Stimulated activated CD4-positive, alpha-beta T cell treated with anti-CD3 and anti-CD28 coated beads, Interleukin-4, amount 100 ng/mL, for 48 hours (primary cell): ENCODE results near the gene ANXA6.
"Not testable (repeated sequence)": the region's sequence is repeated elsewhere in the genome, so short reads cannot be mapped to it uniquely, and the experiment has no call there.

ENCODE experiments used
- DNase-seq, 2 donors: peaks; one replicate each; pipeline ENCODE4 v3.0.0-alpha.2; 2020; ENCODE audit warnings: low read depth in 2 of 2

ANXA6 gene

DNA sequence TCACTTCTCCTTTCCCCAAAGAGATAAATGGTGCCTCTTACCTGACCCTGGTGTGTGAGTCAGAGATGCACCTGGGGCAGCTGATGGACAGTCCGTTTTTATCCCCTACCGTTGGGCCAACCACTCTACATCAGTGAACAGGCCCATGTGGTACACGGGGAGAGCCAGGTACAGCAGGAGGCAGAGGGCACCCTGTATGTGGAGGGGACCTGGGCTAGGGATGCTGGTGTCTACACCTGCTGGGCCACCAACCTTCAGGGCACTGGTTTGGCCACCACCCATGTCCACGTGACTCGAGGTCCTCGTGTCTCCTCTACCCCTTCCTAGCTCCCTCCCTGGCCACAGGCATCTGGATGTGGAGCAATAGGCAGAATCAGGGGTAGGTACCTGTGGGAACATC is 22.7 kb upstream of the ANXA6 start:
- no peak for DNase-seq

GRCh38 chr5:151179489-151179840 is 21.9 kb upstream of the ANXA6 start:
- no peak for DNase-seq

DNA sequence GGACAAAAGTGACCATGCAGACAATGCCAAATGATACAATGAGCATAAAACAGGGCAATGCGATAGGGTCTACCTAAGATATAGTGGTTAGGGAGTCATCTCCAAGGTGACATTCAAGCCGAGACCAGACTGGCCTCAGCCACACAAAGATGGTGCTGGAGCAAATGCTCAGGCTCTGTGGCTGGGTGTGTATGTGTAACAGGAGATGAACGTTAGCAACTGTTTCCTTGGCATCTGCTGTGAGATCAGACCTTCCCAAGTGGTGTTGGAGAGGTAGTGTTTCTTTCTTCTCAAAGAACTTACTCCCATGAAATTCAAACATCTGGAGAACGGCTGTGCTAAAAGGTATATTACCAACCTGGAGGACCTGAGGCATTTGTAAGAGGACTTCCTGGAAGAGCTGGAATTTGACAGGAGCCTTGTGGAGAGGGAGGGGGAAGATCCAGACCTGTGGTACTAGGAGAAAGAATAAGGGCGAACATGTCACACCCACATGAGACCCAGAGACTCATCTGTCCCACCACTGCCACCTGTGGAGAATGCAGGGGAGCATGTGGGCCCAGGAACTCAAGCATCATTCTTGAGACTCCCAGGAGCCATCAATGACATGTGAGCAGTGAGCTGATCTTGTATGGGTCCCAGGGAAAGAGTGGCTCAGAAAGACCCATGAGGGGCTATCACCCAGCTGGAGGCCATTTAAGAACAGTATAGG is 21.4 kb upstream of the ANXA6 start:
- no peak for DNase-seq

GRCh38 chr5:151178372-151178771 is 20.8 kb upstream of the ANXA6 start:
- no peak for DNase-seq

- not testable (repeated sequence) for DNase-seq
Measured at GRCh38 chr5:151176268-151176667, 18.7 kb upstream of the ANXA6 start.

- DNase-seq = no peak
Measured at GRCh38 chr5:151174612-151175101, 17.1 kb upstream of the ANXA6 start.

DNA sequence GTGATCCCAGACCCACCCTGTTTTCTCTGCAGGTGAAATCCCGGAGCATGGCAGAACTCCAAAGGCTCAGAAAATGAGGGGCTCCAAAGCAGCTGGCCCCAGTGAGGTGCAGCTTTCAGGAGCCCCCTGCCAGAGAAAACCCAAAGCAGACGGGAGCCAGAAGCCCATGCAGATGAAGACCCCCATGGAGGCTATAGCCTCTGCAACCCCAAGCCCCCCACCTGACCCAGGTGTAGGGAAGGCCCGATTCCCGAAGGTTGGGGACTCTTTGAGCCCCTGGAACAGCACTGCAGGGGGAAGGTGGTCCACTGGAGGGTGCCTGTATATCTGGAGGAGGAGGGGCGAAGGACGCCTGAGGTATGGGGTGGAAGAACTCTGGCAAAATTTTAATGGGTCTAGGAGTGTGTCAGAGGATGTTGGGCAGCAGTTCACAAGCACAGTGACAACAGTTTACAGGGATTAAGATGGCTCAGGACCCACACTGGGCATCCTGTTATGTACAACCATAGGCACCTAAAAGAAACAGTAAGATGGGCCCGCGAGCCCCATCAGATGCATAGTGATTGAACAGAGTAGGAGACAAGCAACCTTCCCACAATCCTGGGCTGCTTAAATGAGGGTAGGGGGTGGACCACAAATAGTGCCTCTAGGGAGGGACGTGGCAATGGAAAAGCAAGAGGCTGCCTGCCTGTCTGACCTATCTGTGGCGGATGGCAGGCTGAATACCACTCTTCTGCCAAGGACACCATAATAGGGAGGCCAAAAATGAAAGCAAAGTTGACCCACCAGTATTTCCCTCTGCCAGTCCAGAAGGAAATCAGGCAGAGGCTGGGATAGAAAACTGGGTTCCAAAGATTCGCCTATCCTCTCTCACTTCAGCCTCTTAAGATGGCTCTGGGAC is 16.4 kb upstream of the ANXA6 start:
- DNase-seq = no peak

DNA sequence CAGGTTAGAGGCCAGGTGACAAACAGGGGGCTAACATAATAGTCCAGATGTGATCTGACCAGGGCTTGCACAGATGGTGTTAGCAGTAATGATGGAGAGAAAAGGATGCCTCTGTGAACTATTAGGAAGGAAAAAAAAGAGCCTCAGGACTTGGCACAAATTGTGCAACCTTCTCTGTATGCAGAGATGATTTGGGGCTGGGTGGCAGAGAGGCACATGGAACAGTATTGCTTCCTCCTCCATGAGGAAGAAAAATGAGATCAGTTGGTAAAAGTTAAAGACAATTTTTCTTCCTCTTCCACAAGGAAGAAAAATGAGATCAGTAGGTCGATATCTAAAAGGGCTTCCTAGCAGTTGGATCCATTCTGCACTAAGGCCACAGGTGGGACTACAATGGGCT is 13.9 kb upstream of the ANXA6 start:
- DNase-seq = no peak

- no peak for DNase-seq
Measured at GRCh38 chr5:151168602-151169344, 11.2 kb upstream of the ANXA6 start.

DNA sequence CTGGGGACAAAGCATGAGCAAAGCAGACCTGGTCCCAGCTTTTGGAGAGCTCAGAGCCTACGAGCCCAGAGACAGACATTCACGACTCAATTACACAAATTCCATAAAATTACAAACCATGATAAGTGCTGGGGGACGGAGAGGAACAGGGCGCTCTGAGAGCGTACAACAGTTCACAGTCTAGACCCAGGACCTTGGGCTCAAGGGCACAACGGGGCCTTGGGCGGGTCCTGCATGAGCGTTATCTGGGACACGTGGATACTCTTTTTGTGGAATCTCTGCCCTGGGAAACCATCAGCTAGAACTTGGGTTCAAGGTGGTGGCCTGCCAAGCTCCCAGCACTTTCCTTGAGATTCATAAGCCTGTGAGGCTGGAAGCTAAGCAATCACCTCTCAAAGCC is 9.4 kb upstream of the ANXA6 start:
- no peak for DNase-seq

GRCh38 chr5:151164687-151165392 is 7.3 kb upstream of the ANXA6 start:
- DNase-seq = peak; percentile 62 to 71

GRCh38 chr5:151162776-151163175 is 5.2 kb upstream of the ANXA6 start:
- DNase-seq = no peak

- DNase-seq = no peak
Measured at GRCh38 chr5:151159649-151160373, 2.2 kb upstream of the ANXA6 start.

DNA sequence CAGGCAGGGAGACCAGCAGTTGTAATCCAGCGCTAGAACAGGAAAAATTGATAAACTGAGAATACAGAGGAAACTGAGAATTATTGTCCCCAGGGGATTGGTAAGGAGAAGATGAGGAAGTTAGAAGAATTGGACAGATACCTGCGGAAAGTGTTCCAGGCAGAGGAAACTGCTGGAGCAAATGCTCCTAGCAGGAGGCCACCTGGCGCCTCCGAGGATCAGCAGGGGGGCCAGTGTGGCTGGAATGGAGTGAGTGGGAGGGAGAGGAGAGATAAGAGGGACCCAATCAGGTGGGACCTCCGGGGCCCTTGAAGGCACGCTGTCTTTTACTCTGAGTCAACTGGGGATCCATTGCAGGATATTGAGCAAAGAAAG is 695 bp upstream of the ANXA6 start:
- no peak for DNase-seq

GRCh38 chr5:151156507-151157420 is 815 bp downstream of the ANXA6 start:
- DNase-seq = no peak

DNA sequence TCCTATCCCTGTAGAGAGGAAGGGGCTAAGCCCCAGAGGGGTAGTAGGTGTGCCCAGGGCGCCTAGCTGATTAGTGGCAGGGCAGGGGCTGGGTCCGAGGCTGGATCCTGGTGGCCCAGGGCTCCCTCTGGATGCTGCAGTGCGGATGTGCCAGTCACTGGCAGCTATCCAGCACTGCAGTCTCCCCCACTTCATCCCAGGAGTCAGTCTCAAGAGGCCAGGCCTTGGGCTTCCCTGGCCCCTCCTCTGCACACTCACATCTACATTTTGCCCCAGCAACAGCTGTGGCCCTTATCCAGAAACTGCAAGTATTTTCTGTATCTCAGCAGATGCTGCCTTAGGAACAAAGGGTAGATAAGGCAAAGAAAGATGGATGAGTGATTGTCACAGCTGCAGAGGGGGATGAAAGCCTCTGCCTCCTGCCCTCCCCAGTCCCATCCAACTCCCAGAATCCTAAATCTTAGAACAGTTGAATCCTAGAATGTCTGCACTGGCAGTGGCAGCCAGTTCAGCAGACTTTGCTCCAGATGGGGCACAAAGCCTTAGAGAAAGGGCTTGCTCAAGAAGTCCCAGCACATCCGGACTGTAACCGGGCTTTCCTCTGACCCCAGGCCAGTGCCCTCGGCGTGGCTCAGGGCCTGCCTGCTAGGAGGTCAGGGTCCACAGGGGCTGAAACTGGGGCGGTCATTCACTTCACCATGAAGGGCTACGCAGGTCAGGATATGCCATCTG is 1.6 kb downstream of the ANXA6 start:
- no peak for DNase-seq

DNA sequence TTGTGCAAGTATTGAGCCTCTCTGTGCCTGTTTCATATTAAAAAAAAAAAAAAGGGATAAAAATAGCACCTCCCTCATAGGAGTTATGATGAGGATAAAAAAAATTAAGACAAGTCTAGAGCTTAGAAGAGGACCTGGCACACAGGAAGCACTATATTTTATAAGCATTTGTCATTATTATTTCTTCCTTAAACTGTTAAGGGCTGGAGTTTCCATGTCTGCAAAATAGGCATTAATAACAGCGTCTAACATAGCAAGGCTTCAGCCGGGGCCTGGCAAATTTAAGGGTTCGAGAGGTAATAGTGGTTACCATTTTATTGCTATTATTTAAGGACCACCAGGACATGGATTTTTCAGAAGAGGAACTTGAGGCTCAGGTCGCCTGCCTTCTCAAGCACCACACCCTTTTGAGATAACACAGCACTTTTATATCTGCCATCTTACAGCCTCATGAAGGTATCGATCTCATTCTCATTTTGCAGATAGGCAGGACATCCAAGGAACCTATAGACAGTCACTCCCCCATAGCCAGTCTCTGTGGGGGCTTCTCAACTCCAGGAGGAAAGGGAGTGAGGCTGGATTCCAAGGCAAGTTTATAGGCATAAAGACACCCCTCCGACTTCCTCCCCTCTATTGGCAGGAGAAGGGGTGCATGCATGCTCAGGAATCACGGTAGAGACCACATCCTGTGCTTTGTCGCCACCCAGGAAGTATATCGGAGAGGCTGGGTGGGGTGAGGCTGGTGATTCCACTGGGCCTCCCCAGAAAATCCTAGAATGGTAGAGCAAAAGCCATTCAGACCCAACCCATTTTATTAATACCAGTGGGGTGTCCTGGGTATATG is 2.4 kb downstream of the ANXA6 start:
- no peak for DNase-seq

DNA sequence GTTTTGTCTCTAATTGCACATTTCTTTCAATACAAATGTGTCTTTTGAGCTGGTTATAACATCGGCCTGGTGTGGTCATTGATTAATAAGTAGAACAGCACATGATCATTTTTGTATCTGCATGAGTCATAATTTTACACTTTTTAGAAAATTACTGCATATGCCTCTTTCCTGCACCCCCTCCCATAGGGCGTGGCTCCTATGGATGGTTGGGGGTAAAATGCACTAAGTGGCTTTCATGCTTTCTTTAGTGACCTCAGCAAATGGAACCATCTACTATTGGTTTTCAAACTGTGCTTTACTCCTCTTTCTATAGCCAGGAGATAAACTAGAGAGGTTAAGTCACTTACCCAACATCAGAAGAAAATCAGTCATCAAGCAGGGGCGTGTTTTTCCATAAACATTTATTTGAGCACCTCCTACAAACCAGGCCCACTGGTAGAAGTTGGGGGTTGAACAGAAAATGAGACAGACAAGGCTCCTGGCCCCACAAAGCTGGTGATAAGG is 3.8 kb downstream of the ANXA6 start:
- peak in 1 of 2 donors; percentile 52 for DNase-seq
